Measurements from ENCODE around the gene BDKRB1.

GRCh38 chr14:96275177-96276112, 19.4 kb downstream of the BDKRB1 start:
- TF ChIP-seq SIN3A (IDR thresholded peaks at IDR 0.05; ENCODE audit: borderline replicate concordance, insufficient read depth, low read length), result no peak
- TF ChIP-seq POLR2AphosphoS5 (IDR thresholded peaks at IDR 0.05; ENCODE audit: low read depth, low read length), result no peak

All from PFSK-1 (cell line).